ENCODE results near the gene PCOLCE2.

GRCh38 chr3:142819179-142819578 is 69.7 kb downstream of the PCOLCE2 start:
- no peak for TF ChIP-seq POLR2AphosphoS5 (IDR thresholded peaks at IDR 0.05; ENCODE audit: insufficient read depth, low read depth, low read length)
- no peak for TF ChIP-seq CTCF (IDR thresholded peaks at IDR 0.05; ENCODE audit: extremely low read depth in 1 of 2, insufficient read depth in 1 of 2, low read depth in 1 of 2, low read length in 2 of 2)
- TF ChIP-seq MAX (IDR thresholded peaks at IDR 0.05; ENCODE audit: insufficient read depth, insufficient read length), result no peak
- no peak for TF ChIP-seq EZH2 (IDR thresholded peaks at IDR 0.05; ENCODE audit: borderline replicate concordance, low read depth, low read length, severe bottlenecking)

Data from endothelial cell of umbilical vein (primary cell).